Ishikawa (cell line): ENCODE measurements around the gene CFAP46.

Experiments
- CEBPB ChIP-seq: IDR thresholded peaks from 2 replicates; pipeline ENCODE4 v1.6.1; 2012
- CREB1 ChIP-seq: IDR thresholded peaks from 2 replicates; pipeline ENCODE4 v1.6.1; 2012; ENCODE audit warnings: low read depth
- EP300 ChIP-seq: IDR thresholded peaks from 2 replicates; pipeline ENCODE4 v1.6.1; 2012; ENCODE audit warnings: borderline replicate concordance
- NFIC ChIP-seq: IDR thresholded peaks from 2 replicates; pipeline ENCODE4 v1.6.1; 2012
- RAD21 ChIP-seq: IDR thresholded peaks from 2 replicates; pipeline ENCODE4 v1.6.1; 2012; ENCODE audit warnings: low read depth
- TAF1 ChIP-seq: IDR thresholded peaks from 2 replicates; pipeline ENCODE4 v1.6.1; 2012; ENCODE audit warnings: low read depth, mild to moderate bottlenecking
- YY1 ChIP-seq: IDR thresholded peaks from 2 replicates; pipeline ENCODE4 v1.6.1; 2012; ENCODE audit warnings: low read depth
- TF ChIP-seq, protein P1 (sequence below): IDR thresholded peaks from 2 replicates; pipeline ENCODE4 v1.6.1; 2012
- TF ChIP-seq, protein P2 (sequence below): IDR thresholded peaks from 2 replicates; pipeline ENCODE4 v1.6.1; 2012; ENCODE audit warnings: low read depth, mild to moderate bottlenecking

DNA sequence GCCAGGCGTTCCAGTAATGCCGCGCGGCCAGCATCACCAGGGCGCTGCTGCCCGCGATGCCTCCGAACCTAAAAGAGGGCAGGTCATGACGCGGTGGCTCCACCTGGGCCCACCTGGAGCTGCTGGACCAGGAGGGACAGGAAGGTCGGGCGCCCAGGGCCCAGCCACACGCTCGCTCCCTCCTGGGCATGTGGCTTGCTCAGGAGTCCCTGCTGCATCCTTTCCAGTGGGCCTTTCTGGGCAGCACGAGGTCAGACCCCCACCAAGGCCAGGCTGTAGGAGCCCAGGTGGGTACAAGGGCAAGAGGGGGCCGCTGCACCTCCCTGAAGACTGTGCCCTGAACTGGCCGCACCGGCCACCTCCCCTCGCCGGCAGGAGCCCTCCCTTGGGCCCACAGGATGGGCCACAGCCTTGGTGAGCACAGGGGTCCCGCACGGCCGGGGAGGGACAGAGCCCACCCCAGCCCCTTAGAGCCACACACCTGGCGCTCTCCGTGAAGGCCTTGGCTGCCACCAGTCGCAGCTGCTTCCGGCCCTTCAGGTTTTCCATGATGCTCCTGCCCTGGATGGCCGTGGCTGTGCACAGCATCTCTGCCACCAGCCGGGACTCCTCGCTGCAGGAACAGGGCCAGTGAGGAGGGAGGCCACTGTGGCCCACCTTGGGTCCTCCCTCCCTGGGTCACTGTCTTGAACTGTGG, 43.2 kb downstream of the CFAP46 start:
- TF ChIP-seq, protein P1, sequence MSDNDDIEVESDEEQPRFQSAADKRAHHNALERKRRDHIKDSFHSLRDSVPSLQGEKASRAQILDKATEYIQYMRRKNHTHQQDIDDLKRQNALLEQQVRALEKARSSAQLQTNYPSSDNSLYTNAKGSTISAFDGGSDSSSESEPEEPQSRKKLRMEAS, result no peak
- TF ChIP-seq YY1 (no peak), RAD21 (no peak), EP300 (no peak), CEBPB (no peak), NFIC (no peak), CREB1 (no peak), TAF1 (no peak)
- TF ChIP-seq, protein P2, sequence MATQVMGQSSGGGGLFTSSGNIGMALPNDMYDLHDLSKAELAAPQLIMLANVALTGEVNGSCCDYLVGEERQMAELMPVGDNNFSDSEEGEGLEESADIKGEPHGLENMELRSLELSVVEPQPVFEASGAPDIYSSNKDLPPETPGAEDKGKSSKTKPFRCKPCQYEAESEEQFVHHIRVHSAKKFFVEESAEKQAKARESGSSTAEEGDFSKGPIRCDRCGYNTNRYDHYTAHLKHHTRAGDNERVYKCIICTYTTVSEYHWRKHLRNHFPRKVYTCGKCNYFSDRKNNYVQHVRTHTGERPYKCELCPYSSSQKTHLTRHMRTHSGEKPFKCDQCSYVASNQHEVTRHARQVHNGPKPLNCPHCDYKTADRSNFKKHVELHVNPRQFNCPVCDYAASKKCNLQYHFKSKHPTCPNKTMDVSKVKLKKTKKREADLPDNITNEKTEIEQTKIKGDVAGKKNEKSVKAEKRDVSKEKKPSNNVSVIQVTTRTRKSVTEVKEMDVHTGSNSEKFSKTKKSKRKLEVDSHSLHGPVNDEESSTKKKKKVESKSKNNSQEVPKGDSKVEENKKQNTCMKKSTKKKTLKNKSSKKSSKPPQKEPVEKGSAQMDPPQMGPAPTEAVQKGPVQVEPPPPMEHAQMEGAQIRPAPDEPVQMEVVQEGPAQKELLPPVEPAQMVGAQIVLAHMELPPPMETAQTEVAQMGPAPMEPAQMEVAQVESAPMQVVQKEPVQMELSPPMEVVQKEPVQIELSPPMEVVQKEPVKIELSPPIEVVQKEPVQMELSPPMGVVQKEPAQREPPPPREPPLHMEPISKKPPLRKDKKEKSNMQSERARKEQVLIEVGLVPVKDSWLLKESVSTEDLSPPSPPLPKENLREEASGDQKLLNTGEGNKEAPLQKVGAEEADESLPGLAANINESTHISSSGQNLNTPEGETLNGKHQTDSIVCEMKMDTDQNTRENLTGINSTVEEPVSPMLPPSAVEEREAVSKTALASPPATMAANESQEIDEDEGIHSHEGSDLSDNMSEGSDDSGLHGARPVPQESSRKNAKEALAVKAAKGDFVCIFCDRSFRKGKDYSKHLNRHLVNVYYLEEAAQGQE, result no peak
